GM10847 (cell line): Measurements from ENCODE around the gene GAREM1.

Experiments
- POLR2A ChIP-seq: IDR thresholded peaks from 2 replicates; pipeline ENCODE4 v1.6.1; 2011; ENCODE audit not compliant: insufficient read length; ENCODE audit errors: extremely low read depth

GAREM1 gene

DNA sequence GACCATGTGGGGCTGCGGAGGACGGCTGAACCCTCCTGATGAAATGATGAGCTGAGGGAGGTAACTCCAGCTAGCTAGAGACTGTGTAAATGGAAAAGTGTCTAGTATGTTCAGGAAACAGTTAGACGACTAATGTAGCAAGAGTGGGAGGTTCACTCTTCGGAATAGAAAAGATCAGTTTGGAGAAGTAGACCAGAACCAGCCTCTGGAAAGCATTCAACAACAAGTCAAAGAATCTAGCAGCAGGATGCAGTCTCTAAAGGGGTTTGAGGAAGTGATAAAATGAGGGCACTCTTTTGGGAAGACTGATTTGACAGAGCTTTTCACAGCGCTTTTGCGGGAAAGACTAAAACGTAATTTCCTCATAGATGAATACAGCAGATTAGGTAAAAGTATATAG, 79.6 kb downstream of the GAREM1 start:
- no peak for TF ChIP-seq POLR2A

DNA sequence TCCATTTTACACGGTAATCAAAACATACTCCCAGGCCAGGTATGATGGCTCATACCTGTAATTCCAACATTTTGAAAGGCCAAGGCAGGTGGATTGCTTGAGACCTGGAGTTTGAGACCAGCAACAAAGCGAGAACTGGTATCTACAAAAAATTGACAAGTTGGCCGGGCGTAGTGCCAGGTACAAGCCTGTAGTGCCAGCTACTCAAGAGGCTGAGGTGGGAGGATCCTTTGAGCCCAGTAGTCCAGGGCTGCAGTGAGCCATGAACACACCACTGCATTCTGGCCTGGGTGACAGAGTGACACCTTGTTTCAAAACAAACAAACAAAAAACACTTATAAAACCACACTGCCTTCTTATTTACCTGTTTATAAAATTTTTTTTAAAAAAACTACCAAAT, 80.8 kb downstream of the GAREM1 start:
- no peak for TF ChIP-seq POLR2A

DNA sequence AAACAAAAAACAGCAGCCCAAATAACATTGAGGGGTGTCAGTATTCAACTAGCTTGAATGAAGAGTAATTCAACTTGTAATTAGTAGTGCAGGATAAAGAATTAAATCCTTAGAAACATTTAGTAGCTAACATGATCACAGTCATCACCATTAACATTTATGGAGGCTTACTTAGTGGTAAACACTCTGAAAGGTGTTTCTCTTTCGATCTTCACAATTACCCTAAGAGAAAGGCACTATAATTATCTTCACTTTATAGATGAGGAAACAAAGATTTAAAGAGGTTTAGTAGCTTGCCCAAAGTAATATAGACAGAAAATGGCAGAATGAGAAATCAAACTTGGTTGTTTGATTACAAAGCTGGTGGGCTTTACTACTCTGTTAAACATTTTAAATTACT, 81.5 kb downstream of the GAREM1 start:
- no peak for TF ChIP-seq POLR2A

DNA sequence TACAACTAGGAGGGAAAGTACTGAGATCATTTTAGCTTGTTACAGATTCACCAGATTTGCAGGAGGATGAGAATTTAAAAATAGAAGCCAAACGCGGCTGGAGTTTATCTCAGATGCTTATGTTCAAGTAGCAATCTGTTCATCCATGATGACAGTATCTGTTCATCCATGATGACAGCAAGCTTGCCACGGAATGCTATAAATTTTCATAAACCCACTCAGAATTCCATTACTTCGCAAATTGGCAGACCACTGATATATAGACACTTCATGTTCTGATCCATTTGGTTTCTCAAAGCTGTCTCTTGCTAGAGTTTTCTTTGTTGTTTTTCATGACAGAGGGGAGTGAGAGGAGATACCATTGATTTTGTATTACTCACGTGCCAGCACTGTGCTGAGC, 84.2 kb downstream of the GAREM1 start:
- TF ChIP-seq POLR2A: no peak

DNA sequence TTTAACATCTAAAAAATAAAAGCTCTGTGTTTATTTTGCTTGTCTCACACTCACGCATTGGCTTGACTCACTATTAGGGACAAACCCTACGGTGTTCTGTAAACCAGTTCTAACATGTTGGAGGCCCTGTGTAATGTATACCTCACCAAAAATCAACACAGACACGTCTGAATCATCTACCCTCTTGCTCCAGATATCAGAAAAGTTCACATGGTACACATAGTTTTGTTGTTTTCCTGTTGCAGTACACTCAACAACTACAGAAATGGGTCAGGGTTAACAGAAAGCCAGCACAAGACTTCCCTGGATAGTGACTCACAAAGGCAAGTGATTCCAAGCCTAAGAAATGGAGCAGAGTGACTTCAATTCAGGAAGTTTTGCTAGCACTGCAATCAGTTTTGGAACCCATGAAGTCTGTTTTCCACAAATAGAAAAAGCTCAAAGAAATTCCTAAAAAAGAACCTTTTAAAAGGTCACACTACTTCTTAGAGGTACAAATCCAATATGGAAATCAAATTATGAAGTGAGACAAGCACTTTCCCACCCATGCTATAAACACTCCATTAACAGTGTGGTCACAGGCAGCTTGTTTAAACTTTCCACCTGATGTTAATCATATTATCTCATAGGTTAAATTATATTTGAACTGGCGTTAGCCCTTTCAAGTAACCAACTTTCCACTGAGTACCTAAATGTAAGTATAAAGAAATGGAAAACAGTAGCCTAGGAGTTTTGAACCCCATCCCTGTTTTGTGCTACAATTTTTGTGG, 87.4 kb downstream of the GAREM1 start:
- TF ChIP-seq POLR2A: no peak

DNA sequence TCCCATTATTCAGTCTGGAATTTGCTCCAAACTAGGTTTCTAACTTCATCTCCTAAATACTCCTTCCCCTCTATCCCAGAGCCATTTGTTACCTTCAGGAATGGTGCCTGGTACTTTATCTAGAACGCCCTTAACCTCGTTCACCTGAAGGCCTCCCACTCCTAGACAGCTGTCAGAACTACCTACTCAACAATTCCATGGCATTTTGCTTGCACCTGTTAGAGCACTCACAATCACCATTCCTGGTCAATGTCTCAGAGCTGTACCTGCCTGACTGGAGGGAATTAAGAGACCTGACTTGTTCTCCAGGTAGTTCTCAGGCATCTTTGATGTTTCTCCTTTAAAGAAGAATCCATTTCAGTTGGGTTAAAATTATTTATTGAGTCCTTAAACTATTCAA, 88.9 kb downstream of the GAREM1 start:
- TF ChIP-seq POLR2A: no peak

DNA sequence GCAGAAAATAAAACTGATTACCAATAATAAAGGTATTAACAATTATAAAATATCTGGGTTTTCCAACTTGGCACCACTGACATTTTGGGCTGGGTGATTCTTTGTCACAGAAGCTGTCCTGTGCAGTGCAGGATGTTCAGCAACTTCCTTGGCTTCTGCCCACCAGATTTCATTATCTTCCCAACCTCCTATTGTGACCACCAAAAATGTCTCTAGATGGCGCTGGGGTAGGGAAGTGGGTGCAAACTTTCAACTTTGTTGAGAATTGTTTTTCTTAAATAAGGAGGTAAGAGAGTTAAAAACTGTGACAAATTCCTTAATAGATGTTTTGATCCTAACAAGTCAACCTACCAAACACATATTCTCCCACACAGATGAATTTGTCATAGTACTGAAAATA, 90.1 kb downstream of the GAREM1 start:
- TF ChIP-seq POLR2A: no peak

DNA sequence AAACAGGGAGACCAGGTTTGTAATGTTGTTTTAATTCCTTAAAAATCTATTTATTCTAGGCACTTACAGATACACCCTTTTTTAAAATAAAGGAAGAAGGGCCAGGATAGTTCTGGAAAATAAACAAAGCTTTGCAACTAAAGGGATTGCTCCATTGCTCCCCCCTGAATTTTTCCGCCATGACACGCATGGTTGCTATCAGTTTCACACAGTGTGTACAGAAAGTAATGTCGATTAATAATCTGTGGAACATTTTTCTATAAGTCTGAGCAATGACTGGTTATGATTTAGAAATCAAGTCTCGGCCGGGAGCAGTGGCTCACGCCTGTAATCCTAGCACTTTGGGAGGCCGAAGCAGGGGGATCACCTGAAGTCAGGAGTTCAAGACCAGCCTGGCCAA, 90.8 kb downstream of the GAREM1 start:
- TF ChIP-seq POLR2A: no peak

DNA sequence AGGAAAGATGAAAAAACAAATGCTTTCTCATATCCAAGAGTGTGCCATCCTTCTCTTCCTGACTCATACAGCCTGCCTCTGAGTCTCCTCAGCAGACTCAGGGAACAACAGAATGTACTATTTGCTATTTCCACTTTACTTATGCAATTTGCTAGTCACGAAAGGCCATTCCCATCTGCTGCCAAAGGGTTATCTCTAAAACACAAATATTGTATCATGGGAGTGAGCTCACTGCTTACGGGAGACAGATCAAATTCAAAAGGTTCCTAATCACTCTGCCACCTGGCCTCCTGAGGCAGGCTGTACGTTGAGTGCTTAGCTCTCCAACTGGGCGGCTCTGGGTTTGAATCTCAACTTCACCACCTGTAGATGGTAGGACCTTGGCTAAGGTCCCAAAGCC, 92.0 kb downstream of the GAREM1 start:
- TF ChIP-seq POLR2A: no peak

DNA sequence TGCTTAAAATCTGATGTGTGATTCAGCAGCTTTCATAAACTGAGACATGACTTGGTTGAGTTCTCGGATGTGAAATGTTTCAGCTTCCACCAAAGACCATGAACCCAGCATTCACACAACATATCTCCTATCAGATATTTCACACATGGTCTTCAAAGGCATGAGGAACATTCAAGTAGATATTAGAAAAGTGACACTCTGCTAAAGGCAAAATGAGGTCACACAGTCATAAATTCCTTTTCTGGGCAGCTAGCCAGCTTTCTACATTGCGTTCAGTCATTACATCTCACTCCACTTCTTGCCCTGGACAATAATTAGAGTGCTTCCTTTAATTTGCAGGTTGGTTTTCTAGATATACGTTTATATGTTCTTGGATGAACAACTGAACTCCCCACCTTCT, 96.7 kb downstream of the GAREM1 start:
- no peak for TF ChIP-seq POLR2A

DNA sequence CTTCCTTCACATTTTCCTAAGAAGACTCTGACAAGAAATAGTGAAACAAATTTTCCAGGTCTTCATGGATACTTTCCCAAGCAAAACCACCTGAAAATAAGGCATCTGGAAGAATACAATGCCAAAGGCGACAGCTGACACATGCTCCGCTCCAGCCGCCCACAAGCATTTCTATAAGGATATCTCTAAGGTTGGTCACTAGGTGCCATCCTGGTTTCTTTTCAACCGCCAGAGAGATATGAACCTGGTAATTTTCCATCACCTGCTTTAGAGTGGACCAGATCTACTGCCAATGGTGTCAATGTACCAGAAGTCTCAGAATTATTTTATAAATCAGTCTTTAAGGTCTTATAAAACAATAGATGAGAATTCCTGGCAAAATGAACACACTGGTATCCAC, 97.2 kb downstream of the GAREM1 start:
- TF ChIP-seq POLR2A: no peak

DNA sequence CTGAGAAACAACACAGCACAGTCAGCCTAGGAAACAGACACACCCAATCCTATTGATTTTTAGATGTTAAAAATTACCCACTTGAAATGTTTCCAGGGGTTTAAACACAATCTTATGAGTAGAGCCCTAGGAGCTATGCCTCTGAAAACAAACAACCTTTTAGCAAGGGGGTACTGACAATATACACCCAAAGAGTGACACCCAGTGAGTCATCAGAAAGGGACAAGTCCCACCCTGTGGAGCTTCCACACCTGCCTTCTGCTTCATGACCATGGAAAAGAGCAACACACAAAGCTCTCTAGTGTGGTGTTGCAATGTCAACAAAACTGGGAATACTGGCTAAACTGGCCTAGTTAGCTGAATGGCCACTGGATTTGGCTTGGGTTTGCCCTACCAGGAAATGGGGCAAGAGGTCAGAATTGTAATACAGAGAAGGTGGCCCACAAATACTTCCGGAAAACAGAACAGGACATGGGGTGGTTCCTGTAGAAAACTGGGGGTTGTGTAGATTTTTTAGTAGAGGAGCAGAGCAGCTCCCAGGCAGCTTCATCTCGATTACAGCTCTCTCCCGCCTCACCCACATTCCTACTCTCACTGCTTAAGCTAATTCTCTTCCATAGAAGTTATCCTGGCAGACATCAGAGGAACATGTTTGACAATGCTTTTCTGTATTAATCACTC, 98.2 kb downstream of the GAREM1 start:
- TF ChIP-seq POLR2A: no peak

DNA sequence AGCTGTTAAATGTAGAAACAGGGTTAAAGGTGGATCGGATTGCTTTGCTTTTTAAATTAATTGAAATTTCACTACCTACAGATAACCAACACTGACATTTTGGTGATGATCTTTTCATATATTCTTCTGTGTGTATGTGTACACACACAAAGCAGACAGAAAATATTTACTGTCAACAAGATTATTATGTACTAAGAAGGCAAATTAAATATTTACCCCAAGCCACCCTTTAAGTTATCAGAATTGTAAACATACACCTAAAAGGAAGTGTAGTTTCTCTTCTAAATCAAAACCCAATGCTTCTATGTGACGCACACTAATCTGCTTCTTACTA, 98.7 kb downstream of the GAREM1 start:
- no peak for TF ChIP-seq POLR2A

DNA sequence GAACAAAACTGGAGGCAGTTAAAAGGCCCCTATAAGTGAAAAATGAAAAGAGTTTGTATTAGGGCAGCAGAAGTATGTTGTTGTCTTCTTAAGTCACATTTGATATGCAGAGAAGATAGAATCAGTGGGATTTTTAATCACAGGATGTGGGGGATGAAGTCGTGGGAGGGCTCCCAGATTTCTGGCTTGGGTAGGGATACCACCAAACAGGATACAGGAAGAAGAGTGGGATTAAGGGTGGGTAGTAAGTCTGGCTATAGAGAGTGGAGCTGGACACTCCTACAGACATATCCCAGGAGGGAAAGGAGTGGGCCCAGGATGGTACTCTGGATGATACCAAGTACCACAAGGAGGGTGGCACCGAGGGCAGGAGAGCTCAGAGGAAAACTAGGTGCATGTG, 99.3 kb downstream of the GAREM1 start:
- no peak for TF ChIP-seq POLR2A

DNA sequence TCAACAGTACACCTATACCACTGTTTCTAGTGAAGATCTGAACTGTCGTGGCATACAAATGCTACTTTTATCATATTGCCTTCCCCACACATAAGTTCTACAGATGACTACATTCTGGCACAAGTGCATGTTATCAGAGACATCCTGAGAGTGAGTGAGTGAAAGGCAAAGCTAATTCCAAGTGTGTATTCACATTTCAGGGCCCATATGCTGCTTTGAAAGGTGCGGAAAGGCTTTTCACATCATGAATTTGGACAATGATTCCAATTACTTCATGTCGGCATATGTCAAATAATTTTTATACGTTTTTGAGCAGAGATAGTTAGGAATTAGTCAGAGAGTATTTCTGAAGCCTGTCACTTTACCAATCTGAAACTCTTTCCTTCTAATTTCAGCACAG, 101.7 kb downstream of the GAREM1 start:
- no peak for TF ChIP-seq POLR2A

DNA sequence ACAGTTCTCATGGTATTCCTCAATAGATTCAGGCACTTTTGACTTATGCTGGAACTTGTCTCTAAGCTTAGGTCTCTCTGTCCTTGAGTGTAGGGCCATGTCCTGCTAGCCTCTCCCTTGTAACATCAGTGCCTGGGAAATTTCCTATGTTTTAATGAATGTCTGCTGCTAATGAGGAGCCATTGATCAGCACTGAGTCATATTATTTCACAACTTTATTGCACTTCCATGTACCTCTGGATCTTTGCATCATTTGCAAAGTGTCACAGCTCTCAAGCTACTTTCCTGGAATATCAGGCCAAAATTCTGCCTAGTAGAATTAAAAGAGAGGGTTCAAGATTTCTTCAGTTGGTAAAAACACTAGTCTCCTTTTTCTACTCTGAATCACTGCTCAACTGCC, 102.5 kb downstream of the GAREM1 start:
- no peak for TF ChIP-seq POLR2A
